Panc1 (cell line): Measurements from ENCODE around the gene ZSCAN12.

Source experiments
- REST ChIP-seq, 2 experiments: IDR thresholded peaks; 2 replicates each; pipeline ENCODE4 v1.6.1; 2011 to 2012; ENCODE audit warnings: low read depth in 2 of 2, control low read depth in 1 of 2, low read length in 1 of 2, mild to moderate bottlenecking in 1 of 2, moderate library complexity in 1 of 2; ENCODE audit not compliant: insufficient read depth in 1 of 2
- SIN3A ChIP-seq: IDR thresholded peaks from 2 replicates; pipeline ENCODE4 v1.6.1; 2012; ENCODE audit warnings: low read depth, mild to moderate bottlenecking, low read length, moderate library complexity, borderline replicate concordance; ENCODE audit not compliant: insufficient read depth
- TF ChIP-seq, protein P1 (sequence below): fragments of 450-650 bp; IDR thresholded peaks from 2 replicates; pipeline ENCODE4 v1.5.1; 2017; ENCODE audit warnings: mild to moderate bottlenecking

DNA sequence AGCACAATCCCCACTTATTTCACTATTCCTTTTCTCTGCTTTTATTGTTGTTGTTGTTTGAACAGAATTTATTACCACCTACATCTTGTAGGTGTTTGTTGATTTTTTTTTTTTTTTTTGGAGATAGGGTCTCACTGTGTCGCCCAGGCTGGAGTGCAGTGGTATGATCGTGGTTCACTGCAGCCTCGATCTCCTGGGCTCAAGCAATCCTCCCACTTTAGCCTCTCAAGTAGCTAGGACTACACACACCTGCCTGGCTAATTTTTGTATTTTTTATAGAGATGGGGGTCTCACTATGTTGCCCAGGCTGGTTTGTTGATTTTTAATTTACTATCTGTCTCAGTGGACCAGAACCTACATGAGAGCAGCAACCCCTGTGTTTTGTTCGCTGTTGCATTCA is 3.6 kb downstream of the ZSCAN12 start:
- TF ChIP-seq, protein P1, sequence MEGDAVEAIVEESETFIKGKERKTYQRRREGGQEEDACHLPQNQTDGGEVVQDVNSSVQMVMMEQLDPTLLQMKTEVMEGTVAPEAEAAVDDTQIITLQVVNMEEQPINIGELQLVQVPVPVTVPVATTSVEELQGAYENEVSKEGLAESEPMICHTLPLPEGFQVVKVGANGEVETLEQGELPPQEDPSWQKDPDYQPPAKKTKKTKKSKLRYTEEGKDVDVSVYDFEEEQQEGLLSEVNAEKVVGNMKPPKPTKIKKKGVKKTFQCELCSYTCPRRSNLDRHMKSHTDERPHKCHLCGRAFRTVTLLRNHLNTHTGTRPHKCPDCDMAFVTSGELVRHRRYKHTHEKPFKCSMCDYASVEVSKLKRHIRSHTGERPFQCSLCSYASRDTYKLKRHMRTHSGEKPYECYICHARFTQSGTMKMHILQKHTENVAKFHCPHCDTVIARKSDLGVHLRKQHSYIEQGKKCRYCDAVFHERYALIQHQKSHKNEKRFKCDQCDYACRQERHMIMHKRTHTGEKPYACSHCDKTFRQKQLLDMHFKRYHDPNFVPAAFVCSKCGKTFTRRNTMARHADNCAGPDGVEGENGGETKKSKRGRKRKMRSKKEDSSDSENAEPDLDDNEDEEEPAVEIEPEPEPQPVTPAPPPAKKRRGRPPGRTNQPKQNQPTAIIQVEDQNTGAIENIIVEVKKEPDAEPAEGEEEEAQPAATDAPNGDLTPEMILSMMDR, result no peak
- TF ChIP-seq REST (IDR thresholded peaks at IDR 0.05; ENCODE audit: insufficient read depth in 1 of 2, low read depth in 2 of 2, low read length in 1 of 2) (no peak), SIN3A (no peak)
